MM.1S (cell line): ENCODE measurements around the gene STK36.

Source experiments
- DNase-seq: peaks from one replicate; pipeline ENCODE4 v3.0.0-alpha.2; 2015
- H2AFZ ChIP-seq: fragments of 300-600 bp; sonication (generic); 2 replicates; pipeline ENCODE4 v1.6.0; 2016; ENCODE audit warnings: antibody characterized with exemption, low read length
- H3F3A ChIP-seq: fragments of 300-600 bp; sonication (generic); 2 replicates; pipeline ENCODE4 v1.6.1; 2016; ENCODE audit warnings: mild to moderate bottlenecking, antibody characterized with exemption, low read length, moderate library complexity, mixed read lengths; ENCODE audit not compliant: insufficient read depth
- H3K27ac ChIP-seq: fragments of 300-600 bp; sonication (generic); 2 replicates; pipeline ENCODE4 v1.5.1; 2016; ENCODE audit warnings: mild to moderate bottlenecking, low read length
- H3K27me3 ChIP-seq: fragments of 300-600 bp; sonication (generic); replicated peaks from 2 replicates; pipeline ENCODE4 v1.6.0; 2016; ENCODE audit warnings: low read length; ENCODE audit not compliant: insufficient read depth
- H3K36me3 ChIP-seq: fragments of 300-600 bp; sonication (generic); replicated peaks from 2 replicates; pipeline ENCODE4 v1.6.1; 2016; ENCODE audit warnings: mild to moderate bottlenecking, low read length, mixed read lengths; ENCODE audit not compliant: insufficient read depth
- H3K4me1 ChIP-seq: fragments of 300-600 bp; sonication (generic); 2 replicates; pipeline ENCODE4 v1.6.1; 2016; ENCODE audit warnings: low read length, mixed read lengths
- H3K4me2 ChIP-seq: fragments of 300-600 bp; sonication (generic); 2 replicates; pipeline ENCODE4 v1.6.0; 2016; ENCODE audit warnings: low read depth, low read length
- H3K4me3 ChIP-seq: fragments of 300-600 bp; sonication (generic); 2 replicates; pipeline ENCODE4 v1.5.1; 2016; ENCODE audit warnings: low read length, mixed read lengths
- H3K79me2 ChIP-seq: fragments of 300-600 bp; sonication (generic); 2 replicates; pipeline ENCODE4 v1.6.1; 2016; ENCODE audit warnings: mixed run types, low read length, mixed read lengths
- H3K9ac ChIP-seq: fragments of 300-600 bp; sonication (generic); 2 replicates; pipeline ENCODE4 v1.6.1; 2016; ENCODE audit warnings: low read length, mixed read lengths
- H3K9me2 ChIP-seq: fragments of 300-600 bp; sonication (generic); replicated peaks from 2 replicates; pipeline ENCODE4 v1.6.1; 2016; ENCODE audit warnings: mild to moderate bottlenecking, low read length, mixed read lengths; ENCODE audit not compliant: insufficient read depth
- H3K9me3 ChIP-seq: fragments of 300-600 bp; sonication (generic); replicated peaks from 2 replicates; pipeline ENCODE4 v1.6.1; 2016; ENCODE audit warnings: mild to moderate bottlenecking, low read length, mixed read lengths; ENCODE audit not compliant: insufficient read depth
- H4K20me1 ChIP-seq: fragments of 300-600 bp; sonication (generic); 2 replicates; pipeline ENCODE4 v1.6.1; 2016; ENCODE audit warnings: mild to moderate bottlenecking, low read length, moderate library complexity, mixed read lengths; ENCODE audit not compliant: insufficient read depth
- EZH2 ChIP-seq: fragments of 300-600 bp; sonication (generic); optimal IDR thresholded peaks from 2 replicates; pipeline ENCODE3; 2017; ENCODE audit warnings: low read depth, mild to moderate bottlenecking, antibody characterized with exemption, low read length, mixed read lengths
- EZH2phosphoT487 ChIP-seq: fragments of 300-600 bp; sonication (generic); IDR thresholded peaks from 2 replicates; pipeline ENCODE4 v1.6.1; 2018; ENCODE audit warnings: antibody characterized with exemption, low read length
- TF ChIP-seq, protein P1 (sequence below): fragments of 300-600 bp; sonication (generic); IDR thresholded peaks from 2 replicates; pipeline ENCODE4 v1.5.1; 2016; ENCODE audit warnings: antibody characterized with exemption, low read length, mixed read lengths

STK36 gene

DNA sequence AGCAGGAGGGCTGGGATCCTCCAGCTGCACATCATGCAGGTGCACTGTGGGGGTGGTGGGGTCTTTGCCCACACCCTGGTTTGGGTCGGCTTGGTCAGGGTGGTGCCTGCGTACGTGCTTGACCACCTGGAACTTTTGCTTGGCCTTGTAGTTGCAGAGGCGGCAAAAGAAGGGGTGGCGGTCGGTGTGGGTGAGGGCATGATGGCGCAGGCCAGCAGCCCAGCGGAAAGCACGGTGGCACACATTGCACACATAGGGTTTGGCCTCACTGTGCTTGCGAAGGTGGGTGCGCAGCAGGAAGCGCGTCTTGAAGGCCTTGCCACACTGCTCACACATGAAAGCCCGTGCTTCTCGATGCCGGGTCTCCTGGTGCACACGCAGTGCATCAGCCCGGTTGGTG is 33.5 kb upstream of the STK36 start:
- Histone ChIP-seq H3K27ac (no peak overlapping the region), H3K79me2 (no peaks in the 10 kb centered on the region), H3K36me3 (no peaks in the 10 kb centered on the region; the same call in 1 of the 2 replicates), H4K20me1 (no peaks in the 10 kb centered on the region), H3K9ac (no peak overlapping the region), H3K9me3 (no peaks in the 10 kb centered on the region), H3K4me2 (no peak overlapping the region), H3F3A (no peaks in the 10 kb centered on the region), H3K4me3 (no peak overlapping the region), H3K9me2 (no peaks in the 10 kb centered on the region), H2AFZ (no peak overlapping the region), H3K4me1 (no peaks in the 10 kb centered on the region), H3K27me3 (no peaks in the 10 kb centered on the region)
- no peak for TF ChIP-seq EZH2
- TF ChIP-seq, protein P1, sequence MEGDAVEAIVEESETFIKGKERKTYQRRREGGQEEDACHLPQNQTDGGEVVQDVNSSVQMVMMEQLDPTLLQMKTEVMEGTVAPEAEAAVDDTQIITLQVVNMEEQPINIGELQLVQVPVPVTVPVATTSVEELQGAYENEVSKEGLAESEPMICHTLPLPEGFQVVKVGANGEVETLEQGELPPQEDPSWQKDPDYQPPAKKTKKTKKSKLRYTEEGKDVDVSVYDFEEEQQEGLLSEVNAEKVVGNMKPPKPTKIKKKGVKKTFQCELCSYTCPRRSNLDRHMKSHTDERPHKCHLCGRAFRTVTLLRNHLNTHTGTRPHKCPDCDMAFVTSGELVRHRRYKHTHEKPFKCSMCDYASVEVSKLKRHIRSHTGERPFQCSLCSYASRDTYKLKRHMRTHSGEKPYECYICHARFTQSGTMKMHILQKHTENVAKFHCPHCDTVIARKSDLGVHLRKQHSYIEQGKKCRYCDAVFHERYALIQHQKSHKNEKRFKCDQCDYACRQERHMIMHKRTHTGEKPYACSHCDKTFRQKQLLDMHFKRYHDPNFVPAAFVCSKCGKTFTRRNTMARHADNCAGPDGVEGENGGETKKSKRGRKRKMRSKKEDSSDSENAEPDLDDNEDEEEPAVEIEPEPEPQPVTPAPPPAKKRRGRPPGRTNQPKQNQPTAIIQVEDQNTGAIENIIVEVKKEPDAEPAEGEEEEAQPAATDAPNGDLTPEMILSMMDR, result no peak
- no peak for TF ChIP-seq EZH2phosphoT487
- no peak for DNase-seq

DNA sequence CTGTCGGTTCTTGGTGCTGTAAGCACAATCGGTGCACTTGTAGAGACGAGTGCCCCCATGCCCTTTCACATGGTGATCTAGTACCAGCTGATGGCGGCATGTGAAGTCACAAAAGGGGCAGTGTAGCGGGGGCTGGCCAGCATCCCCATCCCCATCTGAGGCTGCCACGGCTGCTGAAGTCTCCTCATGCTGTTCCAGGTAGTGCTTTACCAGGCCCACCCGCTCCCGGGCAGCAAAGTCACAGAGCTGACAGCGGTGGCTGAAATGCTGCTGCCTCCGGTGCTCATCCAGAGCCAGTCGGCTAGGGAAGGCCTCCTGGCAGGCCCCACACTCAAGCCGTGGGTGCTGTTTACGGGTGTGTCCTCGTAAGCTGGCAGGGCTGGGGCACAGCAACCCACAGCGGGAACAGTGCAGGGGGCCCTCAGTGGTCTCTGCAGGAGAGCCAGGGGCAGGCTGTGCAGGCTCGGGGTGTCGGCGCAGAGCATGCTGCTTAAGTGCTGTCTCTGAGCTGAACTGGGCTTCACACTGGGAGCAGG is 29.7 kb upstream of the STK36 start:
- Histone ChIP-seq H3K9ac (no peak overlapping the region), H3K4me1 (no peaks in the 10 kb centered on the region), H3K79me2 (no peaks in the 10 kb centered on the region), H3F3A (no peaks in the 10 kb centered on the region), H3K27me3 (no peaks in the 10 kb centered on the region), H4K20me1 (no peaks in the 10 kb centered on the region), H3K9me2 (no peaks in the 10 kb centered on the region), H3K27ac (no peak overlapping the region), H3K4me2 (no peak overlapping the region), H3K4me3 (no peak overlapping the region), H2AFZ (no peak overlapping the region), H3K36me3 (peaks cover 6% of the 10 kb centered on the region), H3K9me3 (no peaks in the 10 kb centered on the region)
- TF ChIP-seq, protein P1, result no peak
- TF ChIP-seq EZH2 (no peak), EZH2phosphoT487 (no peak)
- DNase-seq, result no peak

DNA sequence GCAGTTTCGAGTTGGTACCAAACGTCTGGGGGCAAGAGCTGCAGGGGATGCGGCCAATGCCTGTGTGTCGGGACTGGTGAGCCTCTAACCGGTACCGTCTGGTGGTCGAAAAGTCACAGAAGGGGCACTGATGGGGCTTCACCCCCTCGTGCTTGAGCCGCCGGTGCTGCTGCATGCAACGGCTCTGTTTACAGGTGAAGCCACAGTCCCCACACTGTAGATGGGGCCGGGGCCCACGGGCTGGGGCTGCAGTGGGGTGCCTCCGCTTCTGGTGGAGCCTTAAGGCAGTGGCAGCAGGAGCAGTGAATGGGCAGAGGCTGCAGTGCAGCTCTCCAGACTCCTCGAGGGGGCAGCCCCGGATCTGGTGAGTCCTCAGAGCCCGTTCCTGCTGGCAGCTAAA is 29.1 kb upstream of the STK36 start:
- H3F3A ChIP-seq, result no peaks in the 10 kb centered on the region
- no peak overlapping the region for H3K4me3 ChIP-seq
- no peaks in the 10 kb centered on the region for H4K20me1 ChIP-seq
- H3K27ac ChIP-seq, result no peak overlapping the region
- H2AFZ ChIP-seq, result no peak overlapping the region
- no peak for DNase-seq
- TF ChIP-seq EZH2phosphoT487, result no peak
- TF ChIP-seq, protein P1, result no peak
- no peak for TF ChIP-seq EZH2
- no peak overlapping the region for H3K4me2 ChIP-seq
- H3K9me2 ChIP-seq, result no peaks in the 10 kb centered on the region
- H3K36me3 ChIP-seq, result peaks cover 9% of the 10 kb centered on the region
- peaks cover 5% of the 10 kb centered on the region for H3K79me2 ChIP-seq
- no peak overlapping the region for H3K9ac ChIP-seq
- H3K9me3 ChIP-seq, result no peaks in the 10 kb centered on the region
- H3K4me1 ChIP-seq, result no peaks in the 10 kb centered on the region
- H3K27me3 ChIP-seq, result no peaks in the 10 kb centered on the region
